Stimulated activated CD4-positive, alpha-beta T cell treated with anti-CD3 and anti-CD28 coated beads, Interleukin-1b, Interleukin-23, amount 100 ng/mL, for 48 hours (primary cell): ENCODE measurements around the gene USP17L19.
A peak's percentile ranks its signal among the peaks of the same experiment; 100 is the strongest.
"Not testable (repeated sequence)": the region's sequence is repeated elsewhere in the genome, so short reads cannot be mapped to it uniquely, and the experiment has no call there.

Experiments
- DNase-seq: peaks from one replicate; pipeline ENCODE4 v3.0.0-alpha.2; 2020

Gene USP17L19, protein sequence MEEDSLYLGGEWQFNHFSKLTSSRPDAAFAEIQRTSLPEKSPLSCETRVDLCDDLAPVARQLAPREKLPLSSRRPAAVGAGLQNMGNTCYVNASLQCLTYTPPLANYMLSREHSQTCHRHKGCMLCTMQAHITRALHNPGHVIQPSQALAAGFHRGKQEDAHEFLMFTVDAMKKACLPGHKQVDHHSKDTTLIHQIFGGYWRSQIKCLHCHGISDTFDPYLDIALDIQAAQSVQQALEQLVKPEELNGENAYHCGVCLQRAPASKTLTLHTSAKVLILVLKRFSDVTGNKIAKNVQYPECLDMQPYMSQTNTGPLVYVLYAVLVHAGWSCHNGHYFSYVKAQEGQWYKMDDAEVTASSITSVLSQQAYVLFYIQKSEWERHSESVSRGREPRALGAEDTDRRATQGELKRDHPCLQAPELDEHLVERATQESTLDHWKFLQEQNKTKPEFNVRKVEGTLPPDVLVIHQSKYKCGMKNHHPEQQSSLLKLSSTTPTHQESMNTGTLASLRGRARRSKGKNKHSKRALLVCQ

GRCh38 chr4:9253078-9253477, at the start of gene USP17L19:
Gene USP17L19 (plus strand): TSS chr4:9253378. CDS start chr4:9253378, 0 bp downstream.
- DNase-seq: not testable (repeated sequence)

GRCh38 chr4:9210357-9210756, 42.8 kb upstream of the USP17L19 start, which contains the start of gene USP17L10:
Gene USP17L10 (plus strand): TSS chr4:9210657. CDS start chr4:9210657, 0 bp downstream.
- not testable (repeated sequence) for DNase-seq

- not testable (repeated sequence) for DNase-seq
Measured at GRCh38 chr4:9214701-9215100, 38.5 kb upstream of the USP17L19 start.

GRCh38 chr4:9215105-9215504, 38.1 kb upstream of the USP17L19 start, which contains the start of gene USP17L11:
Gene USP17L11 (plus strand): TSS chr4:9215405. CDS start chr4:9215405, 0 bp downstream.
- DNase-seq: not testable (repeated sequence)

GRCh38 chr4:9219852-9220251, 33.3 kb upstream of the USP17L19 start, which contains the start of gene USP17L12:
Gene USP17L12 (plus strand): TSS chr4:9220152. CDS start chr4:9220152, 0 bp downstream.
- not testable (repeated sequence) for DNase-seq

DNA sequence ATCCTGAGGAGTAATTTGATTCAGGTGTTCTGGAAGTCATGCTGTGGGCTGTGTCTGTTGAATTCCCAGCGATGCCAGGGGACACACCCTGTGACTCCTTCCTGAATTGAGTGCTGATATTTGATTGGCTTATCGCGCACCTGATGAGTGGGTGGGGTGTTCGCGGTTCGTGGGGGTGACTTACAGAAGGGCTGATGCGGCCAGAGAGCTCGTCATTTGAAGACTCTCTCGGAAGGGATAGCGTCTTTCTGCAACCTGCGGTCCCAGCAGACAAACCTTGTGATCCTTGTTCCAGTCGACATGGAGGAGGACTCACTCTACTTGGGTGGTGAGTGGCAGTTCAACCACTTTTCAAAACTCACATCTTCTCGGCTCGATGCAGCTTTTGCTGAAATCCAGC, 28.6 kb upstream of the USP17L19 start, which contains the start of gene USP17L13:
Gene USP17L13 (plus strand): TSS at position 301 of the 400 bp plus-strand sequence. CDS start 0 bp downstream, at position 301.
- DNase-seq: not testable (repeated sequence)

DNA sequence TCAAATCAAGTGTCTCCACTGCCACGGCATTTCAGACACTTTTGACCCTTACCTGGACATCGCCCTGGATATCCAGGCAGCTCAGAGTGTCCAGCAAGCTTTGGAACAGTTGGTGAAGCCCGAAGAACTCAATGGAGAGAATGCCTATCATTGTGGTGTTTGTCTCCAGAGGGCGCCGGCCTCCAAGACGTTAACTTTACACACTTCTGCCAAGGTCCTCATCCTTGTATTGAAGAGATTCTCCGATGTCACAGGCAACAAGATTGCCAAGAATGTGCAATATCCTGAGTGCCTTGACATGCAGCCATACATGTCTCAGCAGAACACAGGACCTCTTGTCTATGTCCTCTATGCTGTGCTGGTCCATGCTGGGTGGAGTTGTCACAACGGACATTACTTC, 22.9 kb upstream of the USP17L19 start:
- DNase-seq: peak; percentile 1

- not testable (repeated sequence) for DNase-seq
Measured at GRCh38 chr4:9234085-9234484, 19.1 kb upstream of the USP17L19 start, which contains the start of gene USP17L15. Gene USP17L15 (plus strand): TSS chr4:9234385. CDS start chr4:9234385, 0 bp downstream.

DNA sequence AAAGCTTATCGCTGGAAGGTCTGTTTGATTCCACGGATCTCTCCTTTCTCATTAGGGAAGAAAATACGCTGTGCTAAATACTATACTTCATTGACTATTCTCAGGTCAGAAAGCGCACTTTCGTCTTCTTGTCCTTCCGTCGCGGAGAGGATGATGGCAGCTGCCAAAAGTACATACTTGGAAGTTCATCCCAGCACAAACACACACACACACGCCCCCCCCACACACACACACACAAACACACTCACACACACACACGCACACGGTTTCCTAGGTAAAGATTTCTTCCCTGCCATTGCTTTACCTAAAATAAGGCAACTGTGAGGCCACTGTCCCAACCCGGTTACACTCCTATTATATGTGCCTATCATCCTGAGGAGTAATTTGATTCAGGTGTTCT, 14.7 kb upstream of the USP17L19 start:
- DNase-seq: not testable (repeated sequence)

DNA sequence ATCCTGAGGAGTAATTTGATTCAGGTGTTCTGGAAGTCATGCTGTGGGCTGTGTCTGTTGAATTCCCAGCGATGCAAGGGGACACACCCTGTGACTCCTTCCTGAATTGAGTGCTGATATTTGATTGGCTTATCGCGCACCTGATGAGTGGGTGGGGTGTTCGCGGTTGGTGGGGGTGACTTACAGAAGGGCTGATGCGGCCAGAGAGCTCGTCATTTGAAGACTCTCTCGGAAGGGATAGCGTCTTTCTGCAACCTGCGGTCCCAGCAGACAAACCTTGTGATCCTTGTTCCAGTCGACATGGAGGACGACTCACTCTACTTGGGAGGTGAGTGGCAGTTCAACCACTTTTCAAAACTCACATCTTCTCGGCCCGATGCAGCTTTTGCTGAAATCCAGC, 9.6 kb upstream of the USP17L19 start, which contains the start of gene USP17L17:
Gene USP17L17 (plus strand): TSS at position 301 of the 400 bp plus-strand sequence. CDS start 0 bp downstream, at position 301.
- not testable (repeated sequence) for DNase-seq

DNA sequence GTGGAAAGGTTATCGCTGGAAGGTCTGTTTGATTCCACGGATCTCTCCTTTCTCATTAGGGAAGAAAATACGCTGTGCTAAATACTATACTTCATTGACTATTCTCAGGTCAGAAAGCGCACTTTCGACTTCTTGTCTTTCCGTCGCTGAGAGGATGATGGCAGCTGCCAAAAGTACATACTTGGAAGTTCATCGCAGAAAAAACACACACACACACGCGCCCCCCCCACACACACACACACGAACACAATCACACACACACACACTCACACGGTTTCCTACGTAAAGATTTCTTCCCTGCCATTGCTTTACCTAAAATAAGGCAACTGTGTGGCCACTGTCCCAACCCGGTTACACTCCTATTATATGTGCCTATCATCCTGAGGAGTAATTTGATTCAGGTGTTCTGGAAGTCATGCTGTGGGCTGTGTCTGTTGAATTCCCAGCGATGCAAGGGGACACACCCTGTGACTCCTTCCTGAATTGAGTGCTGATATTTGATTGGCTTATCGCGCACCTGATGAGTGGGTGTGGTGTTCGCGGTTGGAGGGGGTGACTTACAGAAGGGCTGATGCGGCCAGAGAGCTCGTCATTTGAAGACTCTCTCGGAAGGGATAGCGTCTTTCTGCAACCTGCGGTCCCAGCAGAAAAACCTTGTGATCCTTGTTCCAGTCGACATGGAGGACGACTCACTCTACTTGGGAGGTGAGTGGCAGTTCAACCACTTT, 5.1 kb upstream of the USP17L19 start, which contains the start of gene USP17L18:
Gene USP17L18 (plus strand): TSS at position 678 of the 728 bp plus-strand sequence. CDS start 0 bp downstream, at position 678.
- DNase-seq: peak; percentile 1

- not testable (repeated sequence) for DNase-seq
Measured at GRCh38 chr4:9257824-9258223, 4.6 kb downstream of the USP17L19 start, which contains the start of gene USP17L20. Gene USP17L20 (plus strand): TSS chr4:9258124. CDS start chr4:9258124, 0 bp downstream.

DNA sequence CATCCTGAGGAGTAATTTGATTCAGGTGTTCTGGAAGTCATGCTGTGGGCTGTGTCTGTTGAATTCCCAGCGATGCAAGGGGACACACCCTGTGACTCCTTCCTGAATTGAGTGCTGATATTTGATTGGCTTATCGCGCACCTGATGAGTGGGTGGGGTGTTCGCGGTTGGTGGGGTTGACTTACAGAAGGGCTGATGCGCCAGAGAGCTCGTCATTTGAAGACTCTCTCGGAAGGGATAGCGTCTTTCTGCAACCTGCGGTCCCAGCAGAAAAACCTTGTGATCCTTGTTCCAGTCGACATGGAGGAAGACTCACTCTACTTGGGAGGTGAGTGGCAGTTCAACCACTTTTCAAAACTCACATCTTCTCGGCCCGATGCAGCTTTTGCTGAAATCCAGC, 9.4 kb downstream of the USP17L19 start, which contains the start of gene USP17L21:
Gene USP17L21 (plus strand): TSS at position 301 of the 400 bp plus-strand sequence. CDS start 0 bp downstream, at position 301.
- not testable (repeated sequence) for DNase-seq

- not testable (repeated sequence) for DNase-seq
Measured at GRCh38 chr4:9267319-9267718, 14.1 kb downstream of the USP17L19 start, which contains the start of gene USP17L22. Gene USP17L22 (plus strand): TSS chr4:9267619. CDS start chr4:9267619, 0 bp downstream.

DNA sequence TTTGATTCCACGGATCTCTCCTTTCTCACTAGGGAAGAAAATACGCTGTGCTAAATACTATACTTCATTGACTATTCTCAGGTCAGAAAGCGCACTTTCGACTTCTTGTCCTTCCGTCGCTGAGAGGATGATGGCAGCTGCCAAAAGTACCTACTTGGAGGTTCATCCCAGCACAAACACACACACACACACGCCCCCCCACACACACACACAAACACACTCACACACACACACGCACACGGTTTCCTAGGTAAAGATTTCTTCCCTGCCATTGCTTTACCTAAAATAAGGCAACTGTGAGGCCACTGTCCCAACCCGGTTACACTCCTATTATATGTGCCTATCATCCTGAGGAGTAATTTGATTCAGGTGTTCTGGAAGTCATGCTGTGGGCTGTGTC, 18.5 kb downstream of the USP17L19 start:
- DNase-seq: peak; percentile 3
